Endodermal cell (in vitro differentiated cells): Measurements from ENCODE around the gene SRD5A2. TPM values are rescaled to one million over a fixed set of nuclear protein-coding genes. Genes with fewer than 3 reads are reported as not detected.

ENCODE experiments used
- DNase-seq: peaks from one replicate; pipeline ENCODE4 v3.0.0-alpha.2; 2017
- H3K27ac ChIP-seq: 2 replicates; pipeline ENCODE4 v1.5.1; 2013; ENCODE audit warnings: mild to moderate bottlenecking, low read depth, low read length, moderate library complexity
- H3K27me3 ChIP-seq: 2 replicates; pipeline ENCODE4 v1.6.1; 2013; ENCODE audit warnings: mild to moderate bottlenecking, low read length, moderate library complexity; ENCODE audit not compliant: insufficient read depth, control insufficient read depth, poor library complexity, severe bottlenecking
- H3K36me3 ChIP-seq: 2 replicates; pipeline ENCODE4 v1.7.0; 2013; ENCODE audit warnings: mild to moderate bottlenecking, low read length, moderate library complexity; ENCODE audit not compliant: control insufficient read depth, insufficient read depth
- H3K4me1 ChIP-seq: one replicate; pipeline ENCODE4 v1.7.0; 2013; ENCODE audit warnings: low read length; ENCODE audit not compliant: control insufficient read depth, insufficient read depth
- H3K4me3 ChIP-seq: 2 replicates; pipeline ENCODE4 v1.5.1; 2013; ENCODE audit warnings: mild to moderate bottlenecking, low read length, moderate library complexity
- H3K9ac ChIP-seq: 2 replicates; pipeline ENCODE4 v1.6.1; 2013; ENCODE audit warnings: mild to moderate bottlenecking, low read length, moderate library complexity; ENCODE audit not compliant: poor library complexity, severe bottlenecking; ENCODE audit errors: extremely low read depth
- H3K9me3 ChIP-seq: 2 replicates; pipeline ENCODE4 v1.6.1; 2013; ENCODE audit warnings: mild to moderate bottlenecking, low read length, moderate library complexity; ENCODE audit not compliant: control insufficient read depth
- H3K27ac Mint-ChIP-seq: 2 replicates; pipeline ENCODE4 v1.8.0; 2020; ENCODE audit warnings: mixed read lengths
- H3K27me3 Mint-ChIP-seq: 2 replicates; pipeline ENCODE4 v1.8.0; 2021; ENCODE audit warnings: mild to moderate bottlenecking, mixed read lengths; ENCODE audit not compliant: insufficient read depth
- H3K36me3 Mint-ChIP-seq: 2 replicates; pipeline ENCODE4 v1.8.0; 2020; ENCODE audit warnings: low read depth, mixed read lengths
- H3K4me1 Mint-ChIP-seq: 2 replicates; pipeline ENCODE4 v1.8.0; 2020; ENCODE audit warnings: mixed read lengths
- H3K4me3 Mint-ChIP-seq: 2 replicates; pipeline ENCODE4 v1.8.0; 2020; ENCODE audit warnings: mild to moderate bottlenecking, moderate library complexity, mixed read lengths
- H3K9me3 Mint-ChIP-seq: 2 replicates; pipeline ENCODE4 v1.8.0; 2020; ENCODE audit warnings: mild to moderate bottlenecking, mixed read lengths
- WGBS, 2 experiments: methylation state at CpG; one replicate each; pipeline versions ENCODE4 v1.1.5 to v1.1.7; 2013; ENCODE audit warnings: missing lambda C conversion rate in 2 of 2, mixed read lengths in 1 of 2; ENCODE audit not compliant: insufficient coverage in 1 of 2, insufficient read length in 1 of 2; 5-methylcytosine and 5-hydroxymethylcytosine counted together
- total RNA-seq, 2 donors: library from RNA; stranded (reverse); fragmentation: NEBNext Ultra II Directional in 1 of 2; extraction: Animal tissue kit (Norgen Biotek cat#: 25700) in 1 of 2; gene quantifications; 2 replicates in 1 of 2; 3 replicates in 1 of 2; pipeline ENCODE4 v1.2.1, GENCODE V29; 2021
- TF ChIP-seq, protein P1 (sequence below): fragments of 200-600 bp; sonication (generic); conservative IDR thresholded peaks from 2 replicates; pipeline ENCODE4 v1.5.0; 2021; ENCODE audit warnings: antibody characterized with exemption, mild to moderate bottlenecking

Gene SRD5A2
- total RNA-seq, 2 donors from 2014 or later, result 0.07 TPM; not detected in 1

DNA sequence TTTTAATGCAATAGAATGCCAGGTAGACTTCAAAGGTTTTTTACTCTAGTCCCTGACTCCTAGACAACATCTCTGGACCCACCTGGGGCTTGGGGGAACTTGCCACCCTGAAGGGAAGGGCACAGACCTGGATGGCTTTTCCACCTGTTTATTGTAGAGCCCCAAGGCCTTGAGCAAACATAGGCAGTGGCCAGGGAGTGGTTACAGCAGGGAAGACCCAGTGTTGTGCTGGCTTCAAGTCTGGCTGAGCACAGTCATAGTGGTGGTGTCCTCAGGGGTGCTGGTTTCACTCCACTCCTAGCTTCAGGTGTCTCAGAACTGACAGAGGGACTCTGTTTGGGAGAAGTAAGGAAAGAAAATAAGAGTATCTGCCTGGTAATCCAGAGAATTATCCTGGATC, 5.5 kb upstream of the SRD5A2 start:
- no peaks in the 10 kb centered on the region for H3K36me3 ChIP-seq
- H3K9me3 ChIP-seq, result peaks cover 6% of the 10 kb centered on the region
- Mint-ChIP-seq H3K27me3 (peaks cover 55% of the 10 kb centered on the region), H3K36me3 (no peaks in the 10 kb centered on the region), H3K4me1 (no peaks in the 10 kb centered on the region), H3K4me3 (no peak overlapping the region), H3K27ac (no peak overlapping the region), H3K9me3 (peaks cover 3% of the 10 kb centered on the region)
- TF ChIP-seq, protein P1, sequence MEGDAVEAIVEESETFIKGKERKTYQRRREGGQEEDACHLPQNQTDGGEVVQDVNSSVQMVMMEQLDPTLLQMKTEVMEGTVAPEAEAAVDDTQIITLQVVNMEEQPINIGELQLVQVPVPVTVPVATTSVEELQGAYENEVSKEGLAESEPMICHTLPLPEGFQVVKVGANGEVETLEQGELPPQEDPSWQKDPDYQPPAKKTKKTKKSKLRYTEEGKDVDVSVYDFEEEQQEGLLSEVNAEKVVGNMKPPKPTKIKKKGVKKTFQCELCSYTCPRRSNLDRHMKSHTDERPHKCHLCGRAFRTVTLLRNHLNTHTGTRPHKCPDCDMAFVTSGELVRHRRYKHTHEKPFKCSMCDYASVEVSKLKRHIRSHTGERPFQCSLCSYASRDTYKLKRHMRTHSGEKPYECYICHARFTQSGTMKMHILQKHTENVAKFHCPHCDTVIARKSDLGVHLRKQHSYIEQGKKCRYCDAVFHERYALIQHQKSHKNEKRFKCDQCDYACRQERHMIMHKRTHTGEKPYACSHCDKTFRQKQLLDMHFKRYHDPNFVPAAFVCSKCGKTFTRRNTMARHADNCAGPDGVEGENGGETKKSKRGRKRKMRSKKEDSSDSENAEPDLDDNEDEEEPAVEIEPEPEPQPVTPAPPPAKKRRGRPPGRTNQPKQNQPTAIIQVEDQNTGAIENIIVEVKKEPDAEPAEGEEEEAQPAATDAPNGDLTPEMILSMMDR, result no peak
- peaks cover 35% of the 10 kb centered on the region for H3K27me3 ChIP-seq
- DNase-seq, result no peak
- no peak overlapping the region for H3K27ac ChIP-seq
- H3K9ac ChIP-seq, result no peak overlapping the region
- H3K4me1 ChIP-seq, result no peaks in the 10 kb centered on the region
- H3K4me3 ChIP-seq, result no peak overlapping the region

DNA sequence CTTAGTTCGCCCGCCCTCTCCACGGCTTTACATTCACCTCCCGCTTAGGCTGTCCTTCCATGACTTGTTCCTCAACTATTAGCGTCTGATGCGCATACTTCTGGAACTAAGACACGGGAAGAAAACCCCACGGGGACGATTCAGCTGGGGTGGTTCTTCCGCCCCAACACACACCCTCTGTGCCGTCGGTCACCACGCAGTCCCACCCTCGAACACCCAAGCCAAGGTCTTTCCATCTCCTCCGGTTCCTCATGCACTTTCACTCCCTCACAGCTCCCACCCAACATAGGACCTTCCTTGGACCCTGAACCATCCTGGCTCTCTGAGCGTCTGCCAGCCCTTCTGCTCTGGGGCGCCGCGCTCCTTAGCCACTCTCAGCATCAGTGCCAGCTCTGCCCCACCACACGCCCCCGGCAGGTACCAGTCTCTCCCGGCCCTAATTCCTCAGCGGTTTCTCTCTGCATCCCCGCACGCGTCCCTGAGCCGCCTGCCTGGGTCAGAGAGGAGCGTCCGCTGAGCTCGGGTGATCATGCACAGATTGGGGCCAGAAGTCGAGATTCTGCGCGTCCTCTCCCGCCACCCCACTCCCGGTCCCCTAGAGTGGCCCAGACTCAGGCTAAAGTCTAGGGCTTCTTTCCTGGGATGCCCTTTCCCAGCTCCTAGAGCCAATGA, 522 bp upstream of the SRD5A2 start:
- Mint-ChIP-seq H3K36me3 (no peaks in the 10 kb centered on the region), H3K9me3 (peaks cover 3% of the 10 kb centered on the region), H3K27me3 (peaks cover 77% of the 10 kb centered on the region), H3K4me3 (peak overlapping the region; percentile 50), H3K27ac (no peak overlapping the region), H3K4me1 (peaks cover 4% of the 10 kb centered on the region)
- Histone ChIP-seq H3K9ac (no peak overlapping the region), H3K36me3 (no peaks in the 10 kb centered on the region), H3K9me3 (peaks cover 7% of the 10 kb centered on the region), H3K27me3 (peaks cover 71% of the 10 kb centered on the region), H3K4me1 (no peaks in the 10 kb centered on the region), H3K27ac (no peak overlapping the region), H3K4me3 (no peak overlapping the region)
- WGBS, 2 experiments, result 89 to 91% methylated on average over 12 to 35 of the region's 35 CpGs
- TF ChIP-seq, protein P1, result no peak
- DNase-seq, result no peak

DNA sequence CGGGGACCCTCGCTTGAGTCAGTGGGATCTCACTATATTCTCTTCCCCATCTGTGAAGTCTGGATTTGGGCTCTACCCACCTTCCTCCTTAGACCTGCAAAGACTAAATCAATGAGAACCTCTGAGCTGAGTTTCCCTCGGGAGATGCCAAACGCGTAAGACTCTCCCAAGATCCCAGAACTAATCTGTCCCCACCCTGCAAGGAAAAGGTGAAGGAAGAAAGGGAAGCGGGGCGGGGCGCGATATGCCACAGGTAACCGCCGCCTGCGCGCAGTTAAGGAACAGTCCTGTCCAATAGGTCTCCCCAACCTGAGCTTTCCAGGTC, 780 bp downstream of the SRD5A2 start:
- peaks cover 80% of the 10 kb centered on the region for H3K27me3 Mint-ChIP-seq
- H3K4me1 ChIP-seq, result no peaks in the 10 kb centered on the region
- WGBS, 2 experiments, result 8 to 10% methylated on average over 7 to 13 of the region's 13 CpGs
- H3K27ac Mint-ChIP-seq, result no peak overlapping the region
- peaks cover 5% of the 10 kb centered on the region for H3K9me3 Mint-ChIP-seq
- H3K27me3 ChIP-seq, result peaks cover 69% of the 10 kb centered on the region
- TF ChIP-seq, protein P1, result no peak
- H3K9ac ChIP-seq, result no peak overlapping the region
- peak overlapping the region; percentile 50 for H3K4me3 Mint-ChIP-seq
- no peaks in the 10 kb centered on the region for H3K36me3 Mint-ChIP-seq
- no peak for DNase-seq
- H3K4me1 Mint-ChIP-seq, result peaks cover 6% of the 10 kb centered on the region
- no peak overlapping the region for H3K27ac ChIP-seq
- peak overlapping the region; percentile 68 for H3K4me3 ChIP-seq
- no peaks in the 10 kb centered on the region for H3K36me3 ChIP-seq
- H3K9me3 ChIP-seq, result peaks cover 7% of the 10 kb centered on the region
